ENCODE measurements around the gene MAGEF1. TPM values are rescaled to one million over a fixed set of nuclear protein-coding genes. Genes with fewer than 3 reads are reported as not detected.

MAGEF1 gene
- total RNA-seq, 6 experiments from 2014 or later = 22.8 to 31.4 (median 23.4) TPM

DNA sequence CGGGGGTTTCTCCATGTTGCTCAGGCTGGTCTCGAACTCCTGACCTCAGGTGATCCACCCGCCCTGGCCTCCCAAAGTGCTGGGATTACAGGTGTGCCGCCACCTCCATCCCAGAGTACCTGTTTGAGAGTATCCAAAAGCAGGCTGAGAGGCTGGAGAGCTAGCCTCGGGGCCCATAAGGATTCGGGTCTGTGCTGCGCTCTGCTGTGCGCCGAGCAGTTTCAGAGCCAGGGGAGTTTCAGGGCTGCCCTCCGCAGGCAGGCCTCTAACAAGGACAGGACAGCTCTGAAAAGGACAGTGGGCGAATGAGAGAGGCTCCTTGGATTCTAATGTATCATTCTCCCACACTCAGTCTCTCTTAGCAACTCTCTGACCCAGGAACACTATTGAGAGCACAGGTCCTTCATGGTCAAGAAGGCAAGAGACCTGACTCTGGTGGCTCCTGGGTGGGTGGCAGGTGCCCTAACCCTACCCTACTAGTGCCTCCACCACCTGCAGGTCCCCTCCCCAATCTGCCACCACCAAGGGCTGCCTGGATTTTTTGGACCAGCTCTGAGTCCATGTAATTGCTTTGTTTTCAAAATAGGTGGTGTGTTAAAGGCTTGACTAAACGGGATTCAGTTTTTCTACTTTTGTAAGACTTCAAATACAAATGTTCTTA, 27.8 kb downstream of the MAGEF1 start:
- H3K4me3 Mint-ChIP-seq = no peak overlapping the region
- no peak for DNase-seq
- H3K27ac Mint-ChIP-seq = no peak overlapping the region
- no peak for TF ChIP-seq CTCF (IDR thresholded peaks at IDR 0.05)
- peaks cover 36% of the 10 kb centered on the region for H3K27me3 Mint-ChIP-seq (ENCODE audit: insufficient read depth)
- H3K36me3 Mint-ChIP-seq (ENCODE audit: low read depth) = no peaks in the 10 kb centered on the region
- peaks cover 13% of the 10 kb centered on the region for H3K4me1 Mint-ChIP-seq (ENCODE audit: low read depth)
- no peaks in the 10 kb centered on the region for H3K9me3 Mint-ChIP-seq

- peaks cover 38% of the 10 kb centered on the region for H3K27me3 Mint-ChIP-seq (ENCODE audit: insufficient read depth)
- no peak overlapping the region for H3K27ac Mint-ChIP-seq
- peaks cover 5% of the 10 kb centered on the region for H3K4me1 Mint-ChIP-seq (ENCODE audit: low read depth)
- H3K4me3 Mint-ChIP-seq = no peak overlapping the region
- H3K9me3 Mint-ChIP-seq = no peaks in the 10 kb centered on the region
- no peak for DNase-seq
- TF ChIP-seq CTCF (IDR thresholded peaks at IDR 0.05) = no peak
- H3K36me3 Mint-ChIP-seq (ENCODE audit: low read depth) = no peaks in the 10 kb centered on the region
Measured at GRCh38 chr3:184683234-184683633, 28.6 kb downstream of the MAGEF1 start.

- H3K9me3 Mint-ChIP-seq = no peaks in the 10 kb centered on the region
- no peak overlapping the region for H3K4me3 Mint-ChIP-seq
- no peak for TF ChIP-seq CTCF (IDR thresholded peaks at IDR 0.05)
- H3K27me3 Mint-ChIP-seq (ENCODE audit: insufficient read depth) = peaks cover 35% of the 10 kb centered on the region
- H3K4me1 Mint-ChIP-seq (ENCODE audit: low read depth) = no peaks in the 10 kb centered on the region
- no peak overlapping the region for H3K27ac Mint-ChIP-seq
- no peak for DNase-seq
- H3K36me3 Mint-ChIP-seq (ENCODE audit: low read depth) = no peaks in the 10 kb centered on the region
Measured at GRCh38 chr3:184682671-184683070, 29.2 kb downstream of the MAGEF1 start.

DNA sequence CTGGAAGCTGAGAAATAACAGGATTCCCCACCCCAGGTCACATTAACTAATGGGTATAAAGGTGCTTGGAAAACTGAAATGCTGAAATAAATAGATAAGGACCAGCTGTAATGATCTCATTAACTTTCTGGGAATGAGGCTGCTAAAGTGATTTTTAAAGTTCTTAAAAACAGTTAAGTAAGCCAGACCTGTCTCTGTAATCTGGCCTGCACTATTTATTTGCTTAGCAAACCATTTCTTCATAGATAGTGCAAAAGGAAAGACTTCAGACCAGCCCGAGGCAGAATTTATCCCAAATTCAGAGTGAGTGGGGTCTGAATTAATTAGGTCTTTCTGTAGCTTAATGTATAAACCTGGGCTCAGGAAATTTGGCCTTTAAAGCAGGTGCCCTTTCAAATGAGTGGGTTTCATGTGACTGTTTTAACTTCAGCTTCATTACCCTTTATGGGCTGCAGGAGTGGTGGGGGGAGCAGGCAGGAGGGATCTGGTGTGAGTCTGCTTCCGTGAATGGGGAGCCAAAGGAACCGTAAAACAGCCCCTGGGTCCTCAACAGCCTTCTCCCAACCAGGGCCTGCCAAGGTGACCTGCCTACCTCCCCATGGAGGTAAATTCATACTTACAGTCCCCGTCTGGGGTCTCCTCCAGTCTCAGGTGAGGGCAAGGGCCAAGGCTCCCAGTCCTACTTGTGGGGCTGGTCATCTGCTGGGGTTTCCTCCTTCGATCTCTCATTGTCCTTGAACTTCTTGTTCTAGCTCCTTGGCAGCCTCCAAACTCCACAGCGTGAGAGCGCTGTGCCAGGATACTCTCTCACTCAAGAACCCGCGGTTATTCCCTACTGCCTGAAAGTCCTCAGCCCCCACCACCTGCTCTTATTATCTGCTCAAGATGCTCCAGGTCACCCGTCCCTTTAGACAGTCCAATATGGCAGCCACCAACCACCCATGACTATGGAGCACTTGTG, 31.2 kb downstream of the MAGEF1 start:
- DNase-seq = no peak
- Mint-ChIP-seq H3K4me3 (no peak overlapping the region), H3K9me3 (no peaks in the 10 kb centered on the region), H3K27ac (no peak overlapping the region), H3K27me3 (ENCODE audit: insufficient read depth) (peaks cover 47% of the 10 kb centered on the region), H3K36me3 (ENCODE audit: low read depth) (no peaks in the 10 kb centered on the region), H3K4me1 (ENCODE audit: low read depth) (no peaks in the 10 kb centered on the region)
- TF ChIP-seq CTCF (IDR thresholded peaks at IDR 0.05) = no peak

DNA sequence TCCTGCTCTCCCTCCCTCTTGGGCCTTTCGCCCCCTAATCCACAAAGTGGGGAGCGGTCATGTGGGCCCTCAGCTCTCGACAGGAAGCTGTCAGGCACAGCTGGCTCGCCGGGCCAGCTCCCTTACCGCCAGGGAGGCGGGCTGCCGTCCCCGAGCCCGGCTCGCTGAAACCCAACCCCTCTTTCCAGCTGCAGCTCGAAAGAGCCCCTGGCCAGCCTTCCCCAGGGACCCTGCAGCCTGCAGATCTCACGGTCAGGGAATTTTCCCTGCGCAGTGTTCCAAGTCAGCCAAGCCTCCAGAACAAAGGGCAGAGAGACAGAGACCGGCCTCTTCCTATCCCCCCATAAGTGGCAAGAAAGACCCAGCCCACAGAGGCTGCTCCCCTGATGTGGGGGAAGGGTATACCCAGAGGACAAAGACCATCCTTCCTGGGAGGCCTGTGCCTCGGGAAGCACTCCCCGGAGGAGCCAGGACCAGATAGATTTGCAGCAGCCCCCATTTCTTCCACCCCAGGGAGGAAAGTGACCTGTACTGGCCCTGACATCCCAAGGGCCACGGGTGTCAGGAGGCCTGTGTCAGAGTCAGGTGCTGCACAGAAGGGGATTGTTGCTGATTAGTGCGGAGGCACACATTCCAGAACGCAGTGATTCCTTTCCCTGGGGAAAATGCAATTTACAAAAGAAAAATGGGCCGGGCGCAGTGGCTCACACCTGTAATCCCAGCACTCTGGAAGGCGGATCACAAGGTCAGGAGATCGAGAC, 32.6 kb downstream of the MAGEF1 start:
- Mint-ChIP-seq H3K36me3 (ENCODE audit: low read depth) (no peaks in the 10 kb centered on the region), H3K27me3 (ENCODE audit: insufficient read depth) (peaks cover 46% of the 10 kb centered on the region), H3K9me3 (no peaks in the 10 kb centered on the region), H3K27ac (no peak overlapping the region), H3K4me3 (no peak overlapping the region), H3K4me1 (ENCODE audit: low read depth) (no peaks in the 10 kb centered on the region)
- no peak for DNase-seq
- no peak for TF ChIP-seq CTCF (IDR thresholded peaks at IDR 0.05)
